Testis (tissue), 3 donors: ENCODE measurements around the gene NDUFA11. TPM values are rescaled to one million over a fixed set of nuclear protein-coding genes. Genes with fewer than 3 reads are reported as not detected.

Source experiments
- DNase-seq: peaks from one replicate; pipeline ENCODE4 v3.0.0-alpha.2; 2019
- H3K27ac ChIP-seq, 2 donors: fragments of 200-600 bp; sonication (generic); one replicate each; pipeline ENCODE4 v1.5.1; 2019
- H3K27me3 ChIP-seq: fragments of 200-600 bp; sonication (generic); one replicate; pipeline ENCODE4 v1.5.1; 2019
- H3K36me3 ChIP-seq: fragments of 200-600 bp; sonication (generic); one replicate; pipeline ENCODE4 v1.5.1; 2017; ENCODE audit warnings: low read depth; ENCODE audit errors: missing control alignments
- H3K4me1 ChIP-seq: fragments of 200-600 bp; sonication (generic); one replicate; pipeline ENCODE4 v1.5.1; 2019
- H3K4me3 ChIP-seq, 2 donors: fragments of 200-600 bp; sonication (generic); one replicate each; pipeline ENCODE4 v1.5.1; 2017 to 2019
- H3K9me3 ChIP-seq: fragments of 200-600 bp; sonication (generic); one replicate; pipeline ENCODE4 v1.5.1; 2017
- POLR2A ChIP-seq: fragments of 450-650 bp; IDR thresholded peaks from one replicate; pipeline ENCODE4 v1.6.1; 2017; ENCODE audit warnings: antibody characterized with exemption, mild to moderate bottlenecking, moderate library complexity
- WGBS, 2 donors: methylation state at CpG; one replicate each; pipeline ENCODE4 v1.1.5; 2018; 5-methylcytosine and 5-hydroxymethylcytosine counted together
- intact Hi-C: fragments of 100-400 bp; cut with DNase I; formaldehyde crosslinking; loops from one replicate; pipeline ENCODE4 v1.15.1; 2023; ENCODE audit warnings: low total_unique reads
- polyA plus RNA-seq: library from polyadenylated mRNA; stranded (reverse); fragments of 350-450 nt; fragmentation: Illumina TruSeq; extraction: RNeasy Lipid Tissue Mini Kit (QIAGEN cat#74804); gene quantifications from one replicate; pipeline ENCODE4 v1.2.3, GENCODE V29; 2014; ENCODE audit warnings: low read depth, low replicate concordance; ENCODE audit not compliant: insufficient read depth
- total RNA-seq, 2 donors: library from RNA; depleted of rRNA; stranded (reverse); fragments of >200 nt; gene quantifications; one replicate each; pipeline ENCODE4 v1.2.3, GENCODE V29; 2016
- TF ChIP-seq, protein P1 (sequence below), 3 experiments: fragments of 450-650 bp in 2 of 3; fragments of 200-600 bp in 1 of 3; sonication (generic) in 1 of 3; IDR thresholded peaks; one replicate each; pipeline ENCODE4 v1.5.1; 2016 to 2019; ENCODE audit warnings: antibody characterized with exemption in 3 of 3, mild to moderate bottlenecking in 2 of 3, moderate library complexity in 1 of 3

The NDUFA11 gene
- total and polyA plus RNA-seq, 3 donors from 2014 or later: 167 to 194 (median 170) TPM

DNA sequence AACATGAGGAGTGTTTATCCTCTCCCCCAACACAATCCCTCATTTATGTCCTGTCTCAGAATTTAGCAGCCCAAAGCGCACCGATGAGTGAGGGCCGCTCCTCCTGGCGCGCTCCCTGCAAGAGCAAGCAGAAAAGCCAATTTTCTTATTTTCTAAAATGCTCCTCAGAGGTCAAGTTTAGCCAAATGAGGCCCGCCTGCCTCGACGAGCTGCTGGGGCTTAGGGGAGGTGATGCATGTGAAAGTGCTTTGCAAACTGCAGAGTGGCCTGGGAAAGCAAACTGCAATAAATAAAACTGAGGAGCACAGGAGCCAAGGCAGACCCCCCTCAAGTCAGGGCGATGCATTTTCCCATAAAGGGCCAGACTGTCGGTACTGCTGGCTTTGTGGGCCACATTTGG lies 39.5 kb upstream of the NDUFA11 start:
- intact Hi-C loops: no loop called here
- peaks cover 19% of the 10 kb centered on the region for H3K4me1 ChIP-seq

DNA sequence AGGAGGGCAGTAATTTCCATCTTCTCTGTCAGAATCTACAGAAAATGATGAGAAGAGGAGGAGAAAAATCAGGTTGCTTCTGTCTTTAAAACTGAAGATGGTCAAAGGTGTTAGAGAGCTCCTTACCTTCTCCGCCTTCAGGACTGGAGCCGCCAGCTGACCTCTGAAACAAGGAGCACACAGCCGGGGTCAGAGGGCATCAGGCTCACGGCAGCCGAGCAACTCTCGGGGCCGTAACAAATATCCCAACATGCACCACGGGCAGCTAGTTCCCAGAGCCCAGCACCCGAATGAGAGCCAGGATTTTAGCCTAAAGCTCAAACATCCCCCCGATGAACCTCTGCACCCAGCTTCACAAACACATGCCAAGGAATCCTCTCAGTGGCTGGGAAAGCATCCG lies 38.1 kb upstream of the NDUFA11 start:
- Histone ChIP-seq H3K4me1 (peaks cover 6% of the 10 kb centered on the region), H3K36me3 (no peaks in the 10 kb centered on the region), H3K9me3 (no peaks in the 10 kb centered on the region), H3K27ac (no peak overlapping the region), H3K4me3 (no peak overlapping the region), H3K27me3 (no peaks in the 10 kb centered on the region)
- no peak for DNase-seq
- TF ChIP-seq, protein P1, sequence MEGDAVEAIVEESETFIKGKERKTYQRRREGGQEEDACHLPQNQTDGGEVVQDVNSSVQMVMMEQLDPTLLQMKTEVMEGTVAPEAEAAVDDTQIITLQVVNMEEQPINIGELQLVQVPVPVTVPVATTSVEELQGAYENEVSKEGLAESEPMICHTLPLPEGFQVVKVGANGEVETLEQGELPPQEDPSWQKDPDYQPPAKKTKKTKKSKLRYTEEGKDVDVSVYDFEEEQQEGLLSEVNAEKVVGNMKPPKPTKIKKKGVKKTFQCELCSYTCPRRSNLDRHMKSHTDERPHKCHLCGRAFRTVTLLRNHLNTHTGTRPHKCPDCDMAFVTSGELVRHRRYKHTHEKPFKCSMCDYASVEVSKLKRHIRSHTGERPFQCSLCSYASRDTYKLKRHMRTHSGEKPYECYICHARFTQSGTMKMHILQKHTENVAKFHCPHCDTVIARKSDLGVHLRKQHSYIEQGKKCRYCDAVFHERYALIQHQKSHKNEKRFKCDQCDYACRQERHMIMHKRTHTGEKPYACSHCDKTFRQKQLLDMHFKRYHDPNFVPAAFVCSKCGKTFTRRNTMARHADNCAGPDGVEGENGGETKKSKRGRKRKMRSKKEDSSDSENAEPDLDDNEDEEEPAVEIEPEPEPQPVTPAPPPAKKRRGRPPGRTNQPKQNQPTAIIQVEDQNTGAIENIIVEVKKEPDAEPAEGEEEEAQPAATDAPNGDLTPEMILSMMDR (IDR thresholded peaks at IDR 0.05): no peak
- no peak for TF ChIP-seq POLR2A
- intact Hi-C loops: no loop called here
- WGBS, 2 donors: 81 to 95% methylated on average over 3 to 11 of the region's 11 CpGs

More for the DNA sequence above, 39.5 kb upstream of the NDUFA11 start:
- TF ChIP-seq, protein P1 (IDR thresholded peaks at IDR 0.05): no peak
- TF ChIP-seq POLR2A: no peak
- no peak overlapping the region for H3K27ac ChIP-seq
- H3K27me3 ChIP-seq: no peaks in the 10 kb centered on the region
- H3K4me3 ChIP-seq: no peak overlapping the region
- H3K9me3 ChIP-seq: no peaks in the 10 kb centered on the region
- 69 to 78% methylated on average over 10 of the region's 10 CpGs for WGBS, 2 donors
- no peak for DNase-seq
- no peaks in the 10 kb centered on the region for H3K36me3 ChIP-seq

DNA sequence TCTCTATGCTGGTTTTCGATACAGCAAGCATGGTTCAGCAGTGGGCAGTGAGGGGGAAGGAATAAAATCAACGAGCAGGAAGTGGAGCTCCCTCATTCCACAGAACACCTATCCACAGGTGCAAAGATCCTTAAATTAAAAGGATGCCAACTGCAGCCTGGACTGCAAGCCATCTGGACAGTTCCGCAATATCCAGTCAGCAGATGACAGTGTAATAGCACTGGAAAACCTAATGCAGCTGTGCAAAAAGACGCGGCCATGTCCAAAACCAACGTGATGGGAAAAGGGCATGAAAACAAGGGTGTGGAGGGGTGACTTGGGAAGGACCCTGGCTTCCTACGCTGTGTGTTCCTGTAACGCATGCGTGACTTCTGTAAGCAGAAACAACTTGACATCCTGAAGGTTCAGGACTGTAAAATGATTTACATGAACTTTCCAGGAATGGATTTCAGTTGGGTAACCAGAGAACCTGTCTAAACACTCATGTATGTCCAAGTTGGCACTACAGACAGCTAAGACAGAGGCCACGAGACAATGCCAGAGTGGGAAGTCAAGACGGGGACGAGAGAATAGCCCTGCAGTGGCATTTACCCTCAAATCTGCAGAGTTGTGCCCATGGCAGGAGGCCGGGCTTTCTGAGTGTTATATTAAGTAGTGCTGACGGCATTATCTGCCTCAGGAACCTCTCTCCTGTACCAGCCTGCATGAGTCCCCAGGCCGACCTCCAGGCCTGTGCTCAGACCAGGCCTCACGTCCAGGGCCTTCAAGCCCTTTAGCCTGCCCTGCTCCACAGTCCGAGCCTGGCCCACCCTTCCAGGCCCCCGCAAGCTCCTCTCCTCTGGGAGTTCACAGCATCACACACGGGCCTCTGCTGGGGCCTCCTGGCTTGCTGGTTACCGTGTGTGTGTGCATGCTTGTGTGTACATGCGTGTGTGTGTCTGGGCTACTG lies 36.9 kb upstream of the NDUFA11 start:
- Histone ChIP-seq H3K36me3 (no peaks in the 10 kb centered on the region), H3K27ac (no peak overlapping the region), H3K4me1 (peaks cover 3% of the 10 kb centered on the region), H3K27me3 (no peaks in the 10 kb centered on the region), H3K9me3 (no peaks in the 10 kb centered on the region), H3K4me3 (no peak overlapping the region)
- no peak for DNase-seq
- no peak for TF ChIP-seq POLR2A
- TF ChIP-seq, protein P1 (IDR thresholded peaks at IDR 0.05): no peak
- WGBS, 2 donors: 89 to 95% methylated on average over 14 to 21 of the region's 21 CpGs
- intact Hi-C loops: no loop called here

DNA sequence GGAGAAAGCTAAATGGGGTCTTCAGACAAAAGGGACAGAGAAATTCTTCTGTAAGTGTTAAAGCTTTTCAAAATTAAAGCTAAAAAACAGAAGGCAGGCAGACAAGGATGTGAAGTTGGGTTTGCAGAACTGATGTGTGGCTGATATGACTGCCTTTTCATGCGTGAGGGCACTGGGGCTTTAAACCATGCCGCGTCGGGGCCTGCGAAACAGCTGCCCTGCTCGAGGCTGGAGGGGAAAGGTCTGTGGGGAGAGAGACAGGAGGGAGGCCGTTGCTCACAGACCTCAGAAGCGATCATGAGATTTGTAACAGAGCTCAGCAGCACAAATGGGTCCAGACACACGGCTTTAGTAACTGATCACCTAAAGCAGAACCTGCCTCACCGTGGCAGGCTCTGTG lies 34.0 kb upstream of the NDUFA11 start:
- Histone ChIP-seq H3K4me3 (no peak overlapping the region), H3K4me1 (peaks cover 19% of the 10 kb centered on the region), H3K36me3 (no peaks in the 10 kb centered on the region), H3K9me3 (no peaks in the 10 kb centered on the region), H3K27ac (no peak overlapping the region), H3K27me3 (no peaks in the 10 kb centered on the region)
- no peak for DNase-seq
- intact Hi-C loops: no loop called here
- WGBS, 2 donors: 84 to 85% methylated on average over 10 of the region's 10 CpGs
- TF ChIP-seq, protein P1 (IDR thresholded peaks at IDR 0.05): no peak
- TF ChIP-seq POLR2A: no peak

DNA sequence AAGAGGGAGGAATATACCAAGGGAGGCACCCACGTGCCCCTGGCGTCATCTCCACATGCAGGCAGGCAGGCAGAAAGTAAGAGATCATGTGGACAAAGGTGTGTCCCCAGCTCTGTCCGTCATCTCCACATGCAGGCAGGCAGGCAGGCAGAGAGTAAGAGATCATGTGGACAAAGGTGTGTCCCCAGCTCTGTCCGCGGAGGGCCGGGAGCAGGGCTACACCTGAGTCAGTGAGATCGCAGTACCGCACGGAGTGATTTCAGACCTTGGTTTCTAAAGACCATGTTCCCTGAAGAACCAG lies 32.7 kb upstream of the NDUFA11 start:
- TF ChIP-seq, protein P1 (IDR thresholded peaks at IDR 0.05): no peak
- TF ChIP-seq POLR2A: no peak
- no peak for DNase-seq
- Histone ChIP-seq H3K27ac (no peak overlapping the region), H3K36me3 (no peaks in the 10 kb centered on the region), H3K4me3 (no peak overlapping the region), H3K4me1 (peaks cover 19% of the 10 kb centered on the region), H3K9me3 (no peaks in the 10 kb centered on the region), H3K27me3 (no peaks in the 10 kb centered on the region)
- intact Hi-C loops: no loop called here
- WGBS, 2 donors: 89 to 94% methylated on average over 3 to 9 of the region's 9 CpGs
